HG03196 (cell line): Measurements from ENCODE around the gene APOB.
"Not testable (repeated sequence)": the region's sequence is repeated elsewhere in the genome, so short reads cannot be mapped to it uniquely, and the experiment has no call there.

Experiments
- ATAC-seq: cut with Tn5 transposase; IDR thresholded peaks from one replicate; pipeline ENCODE4 v1.9.1; 2021; ENCODE audit not compliant: unreplicated experiment

APOB gene

DNA sequence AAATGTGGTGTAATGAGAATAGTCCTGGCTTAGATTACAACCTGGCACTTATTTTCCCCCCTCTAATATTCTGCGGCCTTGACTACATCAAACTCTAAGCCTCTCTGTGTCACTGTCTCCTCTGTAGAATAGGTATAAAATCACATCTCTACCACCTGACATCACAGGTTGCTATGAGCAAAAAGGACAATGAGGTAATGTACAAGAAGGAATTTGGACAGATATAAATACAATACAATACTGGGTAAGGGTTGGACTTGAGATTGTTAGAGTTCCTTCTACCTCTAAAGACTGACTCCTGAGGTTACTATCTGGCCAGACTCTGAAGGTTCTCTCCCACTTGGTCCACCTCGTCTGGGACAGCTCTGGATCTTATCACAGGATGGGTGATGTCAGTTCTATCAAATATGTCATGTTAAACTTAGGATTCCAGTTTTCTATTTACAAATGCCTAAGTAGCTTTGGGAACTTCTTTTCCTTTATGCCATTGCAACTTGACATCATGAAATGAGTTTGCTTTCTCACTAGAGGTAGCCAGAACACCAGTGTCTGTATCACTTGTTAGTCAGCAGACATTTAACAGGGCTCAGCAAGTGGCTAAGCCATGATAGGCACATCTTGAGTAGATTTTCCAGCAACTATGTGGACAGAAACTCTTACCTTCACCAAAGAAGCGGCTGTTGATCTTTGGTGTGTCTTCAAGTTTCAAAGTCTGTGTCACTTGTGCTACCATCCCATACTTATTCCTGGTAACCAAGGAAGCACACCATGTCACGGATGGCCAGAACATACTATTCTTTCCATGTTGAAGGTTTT lies 9.5 kb downstream of the APOB start:
- no peak for ATAC-seq

- no peak for ATAC-seq
Observed at GRCh38 chr2:21033237-21034155, 10.4 kb downstream of the APOB start.

DNA sequence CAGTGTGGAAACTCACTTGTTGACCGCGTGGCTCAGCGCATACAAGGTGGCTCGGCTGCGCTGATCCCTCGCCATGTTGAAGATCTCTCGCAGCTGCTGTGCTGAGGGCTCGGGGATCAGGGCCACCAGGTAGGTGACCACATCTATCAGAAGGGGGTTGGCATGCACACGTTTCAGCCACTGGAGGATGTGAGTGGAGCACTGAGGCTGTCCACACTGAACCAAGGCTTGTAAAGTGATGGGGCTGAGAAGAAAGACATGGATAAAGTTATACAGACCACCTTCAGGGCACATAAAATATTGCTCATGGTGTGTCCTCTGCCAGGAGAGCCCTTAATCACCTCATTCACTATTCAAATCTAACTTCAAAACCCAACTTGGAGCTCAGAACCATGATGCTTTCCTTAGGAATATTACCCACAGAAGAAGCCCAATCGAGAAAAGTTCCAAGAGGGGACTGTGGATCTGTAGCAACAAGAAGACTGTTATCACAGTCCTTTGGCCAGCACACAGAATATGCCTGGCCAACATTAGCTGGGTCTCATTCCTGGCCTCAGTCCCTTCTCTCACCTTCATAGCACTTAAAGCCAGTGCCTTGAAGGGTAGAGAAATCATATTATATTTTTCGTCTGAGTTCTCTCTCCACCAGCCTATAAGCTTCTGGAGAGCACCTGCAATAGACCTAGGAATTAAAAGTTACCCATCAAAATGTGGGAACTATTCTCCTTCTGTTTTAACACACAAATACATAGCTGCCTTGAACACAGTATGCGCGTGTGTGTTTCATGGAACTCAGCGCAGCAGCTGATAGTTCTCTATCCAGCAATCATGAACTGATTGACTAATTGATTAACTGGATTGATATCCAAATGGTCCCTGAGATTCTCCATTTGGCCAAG lies 11.3 kb downstream of the APOB start:
- no peak for ATAC-seq

DNA sequence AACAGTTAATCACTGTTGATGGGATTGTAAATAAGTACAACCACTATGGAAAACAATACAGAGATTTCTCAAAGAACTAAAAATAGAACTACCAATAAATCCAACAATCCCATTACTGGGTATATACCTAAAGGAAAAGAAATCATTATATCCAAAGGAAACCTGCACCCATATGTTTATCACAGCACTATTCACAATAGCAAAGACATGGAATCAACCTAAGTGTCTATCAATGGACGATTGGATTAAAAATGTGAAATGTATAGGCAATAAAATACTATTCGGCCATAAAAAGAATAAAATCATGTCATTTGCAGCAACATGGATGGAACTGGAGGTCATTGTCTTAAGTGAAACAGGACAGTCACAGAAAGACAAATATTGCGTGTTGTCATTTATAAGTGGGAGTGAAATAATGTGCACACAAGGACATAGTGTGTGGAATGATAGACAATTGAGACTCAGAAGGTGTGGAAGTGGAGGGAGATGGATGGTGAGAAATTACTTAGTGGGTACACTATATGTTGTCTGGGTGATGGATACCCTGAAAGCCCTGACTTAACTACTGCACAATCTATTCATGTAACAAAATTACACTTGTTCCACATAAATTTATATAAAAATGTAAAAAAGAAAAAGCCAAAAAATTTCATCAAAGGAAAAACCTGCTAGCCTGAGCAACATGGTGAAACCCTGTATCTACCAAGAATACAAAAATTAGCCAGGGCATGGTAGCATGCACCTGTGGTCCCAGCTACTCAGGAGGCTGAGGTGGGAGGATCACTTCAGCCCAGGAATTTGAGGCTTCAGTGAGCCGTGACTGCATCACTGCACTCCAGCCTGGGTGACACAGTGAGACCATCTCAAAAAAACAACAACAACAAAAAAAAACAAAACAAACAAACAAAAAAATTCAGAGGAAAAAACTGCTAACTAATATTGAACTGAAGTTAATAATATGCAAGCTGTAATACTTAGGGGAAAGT lies 12.6 kb downstream of the APOB start:
- no peak for ATAC-seq

DNA sequence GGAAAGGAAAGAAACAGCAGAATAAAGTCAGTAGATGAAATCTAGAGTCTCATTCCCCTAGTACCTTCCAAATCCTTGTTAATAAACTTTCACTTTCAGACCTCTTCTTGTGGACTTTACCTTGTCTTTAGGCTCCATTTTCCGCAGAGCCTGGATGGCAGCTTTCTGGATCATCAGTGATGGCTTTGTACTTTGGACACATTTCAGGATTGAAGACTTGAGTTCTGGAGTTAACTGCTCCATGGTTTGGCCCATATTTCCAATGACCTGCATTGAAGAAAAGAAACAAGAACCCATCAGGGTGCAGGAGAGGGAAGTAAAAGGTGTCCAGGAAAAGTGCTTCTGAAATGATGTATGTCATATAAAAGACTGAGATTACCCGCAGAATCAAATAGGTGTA lies 14.4 kb downstream of the APOB start:
- ATAC-seq, result no peak

- ATAC-seq, result not testable (repeated sequence)
Observed at GRCh38 chr2:21028951-21029350, 14.9 kb downstream of the APOB start.

DNA sequence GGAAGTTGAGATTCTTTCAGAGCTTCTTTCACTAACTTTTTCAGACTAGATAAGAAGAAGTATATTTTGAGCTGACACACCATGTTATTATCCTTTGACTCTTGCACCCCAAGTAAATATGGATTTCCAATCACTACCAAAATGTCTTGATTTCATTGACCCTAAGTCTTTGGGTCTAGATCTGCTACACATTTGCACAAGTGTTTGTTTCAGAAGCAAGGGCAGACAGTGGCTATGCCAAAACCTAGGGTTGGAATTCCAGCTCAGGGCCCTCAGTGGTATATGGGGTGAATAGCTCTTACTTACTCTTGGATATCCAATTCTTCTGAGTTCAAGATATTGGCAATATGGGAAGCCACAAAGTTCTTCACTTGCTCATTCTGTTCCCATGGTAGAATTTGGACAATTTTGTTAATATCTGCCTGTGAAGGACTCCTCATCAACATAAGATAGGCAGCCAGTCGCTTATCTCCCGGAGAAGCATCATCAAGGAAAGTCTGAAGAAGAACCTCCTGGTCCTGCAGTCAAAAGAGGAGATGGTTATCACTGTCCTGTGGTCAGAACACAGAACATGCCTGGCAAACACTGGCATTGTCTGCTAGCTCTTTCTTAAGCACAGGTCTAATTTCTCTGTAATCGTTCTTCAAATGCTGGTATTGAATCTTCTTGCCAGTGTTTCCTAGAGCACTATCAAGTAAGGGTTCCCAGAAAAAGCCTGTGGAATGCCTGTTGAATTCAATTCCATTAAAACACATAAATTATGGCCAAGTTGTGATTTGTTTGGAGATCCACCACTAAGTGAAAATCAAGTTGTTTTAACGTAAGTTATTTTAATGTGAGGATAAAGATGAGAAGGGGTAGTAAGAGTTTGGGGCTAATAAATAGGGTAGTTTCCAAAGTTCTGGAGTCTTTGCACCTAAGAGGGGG lies 15.6 kb downstream of the APOB start:
- ATAC-seq, result no peak

- ATAC-seq, result no peak
Observed at GRCh38 chr2:21026479-21027282, 17.2 kb downstream of the APOB start.

DNA sequence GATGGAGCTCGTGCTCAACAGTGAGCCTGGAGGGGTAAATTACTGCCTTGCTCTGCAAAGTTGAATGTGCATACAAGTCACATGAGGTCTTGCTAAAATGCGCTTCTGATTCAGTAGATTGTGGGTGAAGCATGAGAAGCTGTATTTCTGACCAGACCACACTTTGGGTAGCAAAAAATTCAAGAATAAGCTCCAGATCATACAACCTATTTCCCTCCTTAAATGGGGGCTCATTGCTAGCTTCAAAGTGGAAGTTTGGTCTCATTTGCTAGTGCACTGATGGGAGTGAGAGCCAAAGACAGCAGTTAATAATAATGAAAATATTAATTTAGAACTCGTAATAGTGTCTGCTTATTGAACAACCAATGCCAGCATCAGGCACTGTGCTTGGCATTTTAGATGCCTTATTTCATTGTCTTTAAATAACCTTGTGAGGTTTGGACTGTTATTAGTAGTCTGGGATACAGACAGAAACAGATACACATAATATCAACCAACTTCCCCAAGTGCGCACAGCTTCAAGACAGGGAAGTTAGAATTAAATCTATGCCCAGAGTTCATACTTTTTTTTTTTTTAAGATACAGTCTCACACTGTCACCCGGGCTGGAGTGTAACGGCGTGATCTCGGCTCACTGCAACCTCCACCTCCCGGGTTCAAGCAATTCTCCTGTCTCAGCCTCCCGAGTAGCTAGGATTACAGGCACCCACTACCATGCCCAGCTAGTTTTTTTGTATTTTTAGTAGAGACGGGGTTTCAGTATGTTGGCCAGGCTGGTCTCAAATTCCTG lies 18.0 kb downstream of the APOB start:
- ATAC-seq, result no peak

- no peak for ATAC-seq
Observed at GRCh38 chr2:21024722-21025389, 19.0 kb downstream of the APOB start.

DNA sequence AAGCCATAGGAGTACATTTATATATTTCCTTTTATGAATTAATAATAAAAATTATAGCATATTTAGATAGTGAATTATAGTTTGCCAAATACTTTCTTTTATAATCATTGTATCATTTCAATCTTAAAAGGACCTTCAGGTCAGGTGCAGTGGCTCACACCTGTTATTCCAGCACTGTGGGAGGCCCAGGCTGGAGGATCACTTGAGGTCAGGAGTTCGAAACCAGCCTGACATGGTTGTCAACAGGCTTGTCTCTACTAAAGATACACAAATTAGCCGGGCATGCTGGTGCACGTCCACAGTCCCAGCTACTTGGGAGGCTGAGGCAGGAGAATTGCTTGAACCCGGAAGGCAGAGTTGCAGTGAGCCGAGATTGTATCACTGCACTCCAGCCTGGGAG lies 19.7 kb downstream of the APOB start:
- no peak for ATAC-seq

DNA sequence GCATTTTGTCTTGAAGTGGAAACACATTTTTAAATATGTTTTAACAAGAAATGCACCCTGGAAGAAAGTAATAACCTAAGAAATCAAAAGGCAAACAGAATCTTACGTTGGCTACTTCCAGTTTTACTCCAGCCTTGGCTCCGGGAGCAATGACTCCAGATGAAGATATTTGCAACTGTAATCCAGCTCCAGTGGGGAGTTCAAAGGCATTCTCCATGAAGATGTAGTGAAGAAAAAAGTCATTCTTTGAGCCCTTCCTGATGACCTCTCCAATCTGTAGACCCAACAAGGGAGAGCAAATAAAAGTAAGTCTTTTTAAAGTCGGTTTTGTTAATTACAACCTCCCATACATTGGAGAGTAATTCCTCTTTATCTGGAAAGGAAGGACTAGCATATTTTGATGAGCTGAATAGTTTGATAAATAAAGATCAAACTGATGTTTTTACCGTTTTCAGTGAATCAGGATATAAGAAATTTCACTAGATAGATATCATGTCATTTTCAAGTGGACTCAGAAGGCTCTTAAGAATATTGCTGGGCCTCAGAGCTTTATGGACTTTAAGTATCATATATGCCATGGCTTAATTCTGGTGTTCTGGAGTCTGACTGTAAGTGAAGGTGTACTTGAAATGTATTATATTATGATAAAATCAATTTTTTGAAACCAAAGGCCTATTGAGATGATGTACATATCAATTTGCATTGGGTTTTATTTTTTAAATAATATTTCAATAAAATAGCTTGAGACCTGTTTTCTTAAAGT lies 20.3 kb downstream of the APOB start:
- ATAC-seq, result no peak

DNA sequence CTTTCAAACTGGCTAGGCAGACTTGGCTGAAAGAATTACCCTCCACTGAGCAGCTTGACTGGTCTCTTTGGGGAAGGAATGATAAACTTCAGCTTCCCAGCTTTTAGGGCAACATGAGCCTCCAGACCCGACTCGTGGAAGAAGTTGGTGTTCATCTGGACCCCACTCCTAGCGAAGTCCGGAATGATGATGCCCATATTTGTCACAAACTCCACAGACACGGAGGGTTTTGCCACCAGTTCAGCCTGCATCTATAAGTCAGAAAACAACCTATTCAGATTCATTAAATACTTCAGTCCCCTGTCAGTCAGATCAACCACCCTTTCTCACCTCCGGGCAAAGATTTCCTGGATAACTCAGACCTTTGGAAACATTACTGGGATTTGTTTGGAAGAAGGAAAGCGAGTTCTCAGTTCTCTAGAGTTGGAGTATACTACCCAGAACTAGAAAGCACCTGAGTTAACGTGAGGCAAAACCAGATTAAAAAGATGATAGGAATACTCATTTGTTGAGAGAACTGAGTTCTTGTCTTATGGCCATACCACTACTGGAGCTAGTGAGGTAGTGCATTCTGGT lies 21.0 kb downstream of the APOB start:
- ATAC-seq, result no peak

DNA sequence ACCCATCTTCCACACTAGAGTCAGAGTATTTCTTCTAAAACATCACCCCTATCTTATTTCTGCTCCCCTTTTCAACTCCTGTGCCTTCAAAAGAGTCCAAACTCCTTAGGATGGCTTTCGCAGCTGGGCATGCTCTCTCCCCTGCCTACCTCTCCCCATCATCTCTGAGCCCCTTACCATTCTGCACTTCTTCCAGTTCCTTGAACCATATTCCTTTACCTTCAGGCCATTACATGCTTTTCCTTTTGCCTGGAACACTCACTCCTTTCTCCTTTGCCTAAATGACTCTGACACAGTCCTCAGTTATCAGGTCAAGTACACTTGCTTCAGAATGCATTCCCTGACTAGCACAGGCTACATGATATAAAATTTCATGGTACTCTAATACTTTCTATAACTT lies 22.4 kb downstream of the APOB start:
- ATAC-seq, result no peak

- no peak for ATAC-seq
Observed at GRCh38 chr2:21020668-21021288, 23.1 kb downstream of the APOB start.
